SU-DHL-6 (cell line): ENCODE results near the gene SLCO3A1.

Experiments used
- CTCF ChIP-seq: fragments of 200-600 bp; sonication (generic); IDR thresholded peaks from one replicate; pipeline ENCODE4 v1.5.1; 2017; ENCODE audit warnings: antibody characterized with exemption, mild to moderate bottlenecking, low read length, moderate library complexity; ENCODE audit not compliant: insufficient read depth, poor library complexity, severe bottlenecking
- EZH2phosphoT487 ChIP-seq: fragments of 200-600 bp; sonication (generic), shearing (Covaris generic); conservative IDR thresholded peaks from 2 replicates; pipeline ENCODE4 v1.6.1; 2018; ENCODE audit warnings: mild to moderate bottlenecking, antibody characterized with exemption, low read length, moderate library complexity, mixed read lengths

GRCh38 chr15:91855684-91856489 is 2.4 kb downstream of the SLCO3A1 start:
- TF ChIP-seq CTCF = no peak
- TF ChIP-seq EZH2phosphoT487 = no peak
